NCI-H460 (cell line): ENCODE measurements around the gene TIA1. TPM values are rescaled to one million over a fixed set of nuclear protein-coding genes. Genes with fewer than 3 reads are reported as not detected.
"Not testable (repeated sequence)": the region's sequence is repeated elsewhere in the genome, so short reads cannot be mapped to it uniquely, and the experiment has no call there.

Source experiments
- DNase-seq: peaks from one replicate; pipeline ENCODE4 v3.0.0-alpha.2; 2016; ENCODE audit warnings: low read depth; ENCODE audit errors: extremely low read depth
- small RNA-seq, 2 experiments: library from RNA; depleted of rRNA; stranded (forward); fragments of <200 nt; gene quantifications; one replicate each; pipeline ENCODE3, GENCODE V24; 2014
- total RNA-seq: library from RNA; depleted of rRNA; stranded (reverse); fragments of >200 nt; shearing (Covaris generic); gene quantifications from 2 replicates; pipeline ENCODE4 v1.2.3, GENCODE V29; 2014; rRNA removed

TIA1 gene
- total RNA-seq, 1 experiment from 2014 or later = 66.8 TPM

DNA sequence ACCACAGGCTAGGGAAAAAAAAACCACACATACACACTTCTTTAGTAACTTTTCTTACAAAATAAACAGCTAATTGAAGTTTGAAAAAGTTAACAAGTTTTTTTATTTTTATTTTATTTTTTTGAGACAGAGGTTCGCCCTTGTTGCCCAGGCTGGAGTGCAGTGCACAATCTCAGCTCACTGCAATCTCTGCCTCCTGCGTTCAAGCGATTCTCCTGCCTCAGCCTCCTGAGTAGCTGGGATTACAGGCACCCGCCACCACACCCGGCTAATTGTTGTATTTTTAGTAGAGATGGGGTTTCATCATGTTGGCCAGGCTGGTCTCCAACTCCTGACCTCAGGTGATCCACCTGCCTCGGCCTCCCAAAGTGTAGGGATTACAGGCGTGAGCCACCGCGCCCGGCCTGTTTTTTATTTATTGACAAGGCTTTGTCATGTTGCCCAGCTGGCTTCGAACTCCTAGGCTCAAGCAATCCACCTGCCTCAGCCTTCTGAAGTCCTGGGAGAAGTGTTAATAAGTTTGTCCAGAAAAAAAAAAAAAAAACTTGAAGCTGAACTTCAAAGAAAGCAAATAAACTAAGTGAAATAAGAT is 78.7 kb downstream of the TIA1 start:
- not testable (repeated sequence) for DNase-seq

DNA sequence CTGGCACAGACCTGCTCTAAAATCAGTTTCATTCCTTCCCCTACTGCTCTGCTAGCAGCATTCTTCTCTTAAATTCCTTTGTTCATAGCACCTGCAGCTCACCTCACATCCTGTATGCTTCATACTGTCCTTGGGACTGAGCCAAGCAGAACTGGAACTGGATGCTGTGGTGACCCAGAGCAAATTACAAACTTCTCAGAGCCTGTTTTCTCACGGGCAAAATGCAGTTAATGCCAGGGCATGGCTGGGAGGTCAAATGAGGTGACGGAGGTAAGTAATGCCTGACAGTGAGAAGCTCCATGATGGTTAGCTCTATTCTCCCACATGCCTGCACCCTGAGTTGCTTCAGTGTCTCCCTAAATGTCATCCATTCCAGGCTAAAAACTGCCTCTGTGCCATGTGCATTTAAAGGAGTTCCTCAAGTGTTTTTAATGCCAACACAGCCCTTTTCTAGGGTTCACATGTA is 87.3 kb downstream of the TIA1 start:
- DNase-seq = no peak

DNA sequence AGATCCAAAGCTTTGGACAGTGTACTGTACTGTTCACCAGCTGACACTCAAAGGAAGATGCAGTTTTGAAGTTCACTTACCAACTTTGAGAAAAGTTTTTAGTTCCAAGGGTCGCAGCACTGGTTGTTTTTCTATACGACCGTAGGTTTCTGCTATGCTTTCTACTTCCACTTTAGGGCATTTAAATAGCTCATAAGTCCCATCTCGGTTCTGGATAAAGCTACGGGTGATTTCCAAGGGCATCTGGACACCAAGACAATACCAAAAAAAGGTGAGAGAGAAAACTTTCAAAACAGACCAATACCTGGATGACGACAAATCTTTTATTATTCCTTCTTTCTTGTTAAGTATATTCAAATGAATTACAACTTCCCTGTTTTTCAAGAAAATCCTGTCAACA is 87.9 kb downstream of the TIA1 start:
- no peak for DNase-seq

Small RNA genes lying within 50 kb of the gene (small RNA-seq; reads per million reads assigned to genes)
- gene AC016700.2 (0 to 0.06 reads per million in 2 experiments), gene MIR1285-2 (0 reads per million in 2 experiments)

Other genes with a start within 250 kb of the TIA1 start
- 26.3 and 47.8 TPM in 2 replicates for gene PCBP1, start 161.2 kb downstream of the TIA1 start, total RNA-seq
- 15.5 and 15.6 TPM in 2 replicates for gene C2orf42, start 57.6 kb downstream of the TIA1 start, total RNA-seq
- 26.0 and 32.6 TPM in 2 replicates for gene PCYOX1, start 9.5 kb upstream of the TIA1 start, total RNA-seq
- 476 and 557 TPM in 2 replicates for gene SNRPG, start 45.1 kb upstream of the TIA1 start, total RNA-seq
- gene FAM136A, start 53.4 kb upstream of the TIA1 start, total RNA-seq = 55.9 and 65.5 TPM in 2 replicates